H9 (cell line): ENCODE results near the gene KLF13. TPM values are rescaled to one million over a fixed set of nuclear protein-coding genes. Genes with fewer than 3 reads are reported as not detected.

Source experiments
- DNase-seq: peaks from one replicate; pipeline ENCODE4 v3.0.0-alpha.2; 2017
- H2AFZ ChIP-seq: one replicate; pipeline ENCODE4 v1.6.1; 2013; ENCODE audit warnings: mild to moderate bottlenecking, low read length, control low read depth, moderate library complexity
- H2AK5ac ChIP-seq: 2 replicates; pipeline ENCODE4 v1.6.1; 2013; ENCODE audit warnings: low read length, control low read depth, mixed read lengths; ENCODE audit not compliant: insufficient read length
- H2BK120ac ChIP-seq: one replicate; pipeline ENCODE4 v1.6.1; 2013; ENCODE audit warnings: low read depth, mild to moderate bottlenecking, low read length, control low read depth, inconsistent platforms; ENCODE audit not compliant: poor library complexity, severe bottlenecking
- H2BK12ac ChIP-seq: 2 replicates; pipeline ENCODE4 v1.6.1; 2013; ENCODE audit warnings: low read length, control low read depth, mixed read lengths, low read depth; ENCODE audit not compliant: insufficient read length
- H2BK15ac ChIP-seq: 2 replicates; pipeline ENCODE4 v1.6.1; 2013; ENCODE audit warnings: low read depth, low read length, control low read depth
- H2BK20ac ChIP-seq: one replicate; pipeline ENCODE4 v1.6.1; 2013; ENCODE audit warnings: low read depth, mild to moderate bottlenecking, low read length, control low read depth, inconsistent platforms; ENCODE audit not compliant: poor library complexity, severe bottlenecking
- H2BK5ac ChIP-seq: 2 replicates; pipeline ENCODE4 v1.6.1; 2013; ENCODE audit warnings: low read length, control low read depth, mixed read lengths; ENCODE audit not compliant: insufficient read length
- H3K14ac ChIP-seq: 2 replicates; pipeline ENCODE4 v1.6.1; 2013; ENCODE audit warnings: low read length, control low read depth; ENCODE audit not compliant: insufficient read depth
- H3K18ac ChIP-seq: 2 replicates; pipeline ENCODE4 v1.6.1; 2013; ENCODE audit warnings: low read depth, mild to moderate bottlenecking, mixed read lengths, low read length, control low read depth; ENCODE audit not compliant: insufficient read length
- H3K23ac ChIP-seq: 2 replicates; pipeline ENCODE4 v1.6.1; 2013; ENCODE audit warnings: low read length, control low read depth, mixed read lengths, low read depth; ENCODE audit not compliant: insufficient read length
- H3K23me2 ChIP-seq: 2 replicates; pipeline ENCODE4 v1.6.1; 2013; ENCODE audit warnings: low read depth, mild to moderate bottlenecking, mixed read lengths, low read length, control low read depth; ENCODE audit not compliant: insufficient read length, poor library complexity, severe bottlenecking
- H3K27ac ChIP-seq: 2 replicates; pipeline ENCODE4 v1.5.1; 2013; ENCODE audit warnings: low read length, control low read depth, mixed read lengths, low read depth; ENCODE audit not compliant: insufficient read length
- H3K27me3 ChIP-seq: 2 replicates; pipeline ENCODE4 v1.6.1; 2013; ENCODE audit warnings: low read length, control low read depth, inconsistent platforms; ENCODE audit not compliant: insufficient read depth
- H3K4ac ChIP-seq: 2 replicates; pipeline ENCODE4 v1.6.1; 2013; ENCODE audit warnings: low read depth, mild to moderate bottlenecking, control low read depth, inconsistent platforms, low read length, moderate library complexity
- H3K4me1 ChIP-seq: 2 replicates; pipeline ENCODE4 v1.6.1; 2013; ENCODE audit warnings: low read length, control low read depth, inconsistent platforms; ENCODE audit not compliant: insufficient read depth
- H3K4me2 ChIP-seq: 2 replicates; pipeline ENCODE4 v1.6.1; 2013; ENCODE audit warnings: low read length, control low read depth, mixed read lengths; ENCODE audit not compliant: insufficient read length, insufficient read depth
- H3K56ac ChIP-seq: 2 replicates; pipeline ENCODE4 v1.6.1; 2013; ENCODE audit warnings: low read depth, mild to moderate bottlenecking, mixed read lengths, low read length, control low read depth; ENCODE audit not compliant: insufficient read length
- H3K79me1 ChIP-seq: 2 replicates; pipeline ENCODE4 v1.6.1; 2013; ENCODE audit warnings: low read depth, mild to moderate bottlenecking, moderate library complexity, low read length, control low read depth, inconsistent platforms; ENCODE audit not compliant: insufficient read depth, poor library complexity, severe bottlenecking
- H3K79me2 ChIP-seq: 2 replicates; pipeline ENCODE4 v1.6.1; 2013; ENCODE audit warnings: low read length, control low read depth, inconsistent platforms; ENCODE audit not compliant: insufficient read depth
- H3K9ac ChIP-seq: 2 replicates; pipeline ENCODE4 v1.6.1; 2013; ENCODE audit warnings: low read length, control low read depth, mixed read lengths; ENCODE audit not compliant: insufficient read length; ENCODE audit errors: extremely low read depth
- H3K9me3 ChIP-seq: one replicate; pipeline ENCODE4 v1.6.1; 2013; ENCODE audit warnings: low read depth, low read length, inconsistent platforms; ENCODE audit not compliant: control insufficient read depth
- H3T11ph ChIP-seq: one replicate; pipeline ENCODE4 v1.6.1; 2013; ENCODE audit warnings: mild to moderate bottlenecking, low read length, control low read depth, inconsistent platforms
- H4K20me1 ChIP-seq: one replicate; pipeline ENCODE4 v1.6.1; 2013; ENCODE audit not compliant: control insufficient read depth, insufficient read length, insufficient read depth
- H4K5ac ChIP-seq: 2 replicates; pipeline ENCODE4 v1.6.1; 2013; ENCODE audit warnings: low read depth, mild to moderate bottlenecking, mixed read lengths, low read length, control low read depth; ENCODE audit not compliant: insufficient read length
- H4K8ac ChIP-seq: replicated peaks from 2 replicates; pipeline ENCODE4 v1.6.1; 2013; ENCODE audit warnings: low read length, control low read depth, mixed read lengths, low read depth; ENCODE audit not compliant: insufficient read length
- H4K91ac ChIP-seq: 2 replicates; pipeline ENCODE4 v1.6.1; 2013; ENCODE audit warnings: low read depth, mild to moderate bottlenecking, moderate library complexity, mixed read lengths, low read length, control low read depth; ENCODE audit not compliant: insufficient read length
- H3K27ac Mint-ChIP-seq, 3 experiments: 2 replicates in 2 of 3; 3 replicates in 1 of 3; pipeline ENCODE4 v1.8.0; 2020 to 2021; ENCODE audit warnings: mixed read lengths in 3 of 3, mild to moderate bottlenecking in 1 of 3, moderate library complexity in 1 of 3
- H3K27me3 Mint-ChIP-seq: 2 replicates; pipeline ENCODE4 v1.8.0; 2021; ENCODE audit warnings: low read depth, mild to moderate bottlenecking, moderate library complexity, mixed read lengths
- H3K36me3 Mint-ChIP-seq, 3 experiments: 2 replicates in 2 of 3; 3 replicates in 1 of 3; pipeline ENCODE4 v1.8.0; 2020 to 2021; ENCODE audit warnings: low read depth in 3 of 3, mixed read lengths in 3 of 3; ENCODE audit not compliant: insufficient read depth in 1 of 3
- H3K4me1 Mint-ChIP-seq, 2 experiments: 2 replicates each; pipeline ENCODE4 v1.8.0; 2020; ENCODE audit warnings: mixed read lengths in 2 of 2
- H3K4me3 Mint-ChIP-seq, 2 experiments: 2 replicates in 1 of 2; 3 replicates in 1 of 2; pipeline ENCODE4 v1.8.0; 2020 to 2021; ENCODE audit warnings: mild to moderate bottlenecking in 2 of 2, mixed read lengths in 2 of 2, moderate library complexity in 1 of 2
- H3K9me3 Mint-ChIP-seq, 2 experiments: 2 replicates in 1 of 2; 3 replicates in 1 of 2; pipeline ENCODE4 v1.8.0; 2020; ENCODE audit warnings: mild to moderate bottlenecking in 2 of 2, mixed read lengths in 2 of 2, moderate library complexity in 1 of 2
- WGBS: extraction: QIAGEN DNeasy Blood & Tissue Kit; methylation state at CpG from one replicate; pipeline ENCODE4 v1.1.7; 2013; ENCODE audit warnings: missing lambda C conversion rate, low lambda C conversion rate, mixed read lengths; ENCODE audit not compliant: insufficient read length; ENCODE audit errors: extremely low coverage; 5-methylcytosine and 5-hydroxymethylcytosine counted together
- total RNA-seq: library from RNA; stranded (reverse); gene quantifications from 2 replicates; pipeline ENCODE4 v1.2.1, GENCODE V29; 2021
- TF ChIP-seq, protein P1 (sequence below): fragments of 200-600 bp; sonication (generic); conservative IDR thresholded peaks from 3 replicates; pipeline ENCODE4 v1.8.0; 2021; ENCODE audit warnings: antibody characterized with exemption, mild to moderate bottlenecking

Gene KLF13
- total RNA-seq, 1 experiment from 2014 or later = 33.4 TPM

- Histone ChIP-seq H3K14ac (peak overlapping the region; percentile 17; the same call in 1 of the 2 replicates), H2BK120ac (no peak overlapping the region), H3K27me3 (no peaks in the 10 kb centered on the region), H3K23me2 (no peaks in the 10 kb centered on the region), H3K4ac (no peak overlapping the region), H3K9me3 (no peaks in the 10 kb centered on the region), H4K5ac (no peak overlapping the region), H3K79me2 (peaks cover 4% of the 10 kb centered on the region; the same call in 1 of the 2 replicates), H2BK5ac (no peak overlapping the region), H3K27ac (no peak overlapping the region), H4K20me1 (peaks cover 3% of the 10 kb centered on the region), H3K4me2 (no peak overlapping the region), H2AK5ac (no peak overlapping the region), H3K4me1 (no peaks in the 10 kb centered on the region), H2BK15ac (no peak overlapping the region), H3T11ph (no peak overlapping the region), H2BK12ac (no peak overlapping the region), H3K23ac (no peak overlapping the region), H4K91ac (no peak overlapping the region), H3K18ac (peak overlapping the region; percentile 15), H3K9ac (no peak overlapping the region), H3K56ac (no peak overlapping the region), H2BK20ac (no peak overlapping the region), H4K8ac (no peak overlapping the region), H3K79me1 (no peaks in the 10 kb centered on the region), H2AFZ (no peak overlapping the region)
- Mint-ChIP-seq H3K27ac (no peak overlapping the region; a peak in 1 of 7 replicates), H3K36me3 (peaks cover 0 to 2% (median 0%) of the 10 kb centered on the region in 3 experiments; a peak in 1 of 7 replicates), H3K4me3 (no peak overlapping the region), H3K27me3 (no peaks in the 10 kb centered on the region), H3K9me3 (no peaks in the 10 kb centered on the region), H3K4me1 (peaks cover 38 to 43% of the 10 kb centered on the region in 2 experiments)
- TF ChIP-seq, protein P1, sequence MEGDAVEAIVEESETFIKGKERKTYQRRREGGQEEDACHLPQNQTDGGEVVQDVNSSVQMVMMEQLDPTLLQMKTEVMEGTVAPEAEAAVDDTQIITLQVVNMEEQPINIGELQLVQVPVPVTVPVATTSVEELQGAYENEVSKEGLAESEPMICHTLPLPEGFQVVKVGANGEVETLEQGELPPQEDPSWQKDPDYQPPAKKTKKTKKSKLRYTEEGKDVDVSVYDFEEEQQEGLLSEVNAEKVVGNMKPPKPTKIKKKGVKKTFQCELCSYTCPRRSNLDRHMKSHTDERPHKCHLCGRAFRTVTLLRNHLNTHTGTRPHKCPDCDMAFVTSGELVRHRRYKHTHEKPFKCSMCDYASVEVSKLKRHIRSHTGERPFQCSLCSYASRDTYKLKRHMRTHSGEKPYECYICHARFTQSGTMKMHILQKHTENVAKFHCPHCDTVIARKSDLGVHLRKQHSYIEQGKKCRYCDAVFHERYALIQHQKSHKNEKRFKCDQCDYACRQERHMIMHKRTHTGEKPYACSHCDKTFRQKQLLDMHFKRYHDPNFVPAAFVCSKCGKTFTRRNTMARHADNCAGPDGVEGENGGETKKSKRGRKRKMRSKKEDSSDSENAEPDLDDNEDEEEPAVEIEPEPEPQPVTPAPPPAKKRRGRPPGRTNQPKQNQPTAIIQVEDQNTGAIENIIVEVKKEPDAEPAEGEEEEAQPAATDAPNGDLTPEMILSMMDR = no peak
- DNase-seq = no peak
- no CpG with 5 or more reads among the region's 16 CpGs for WGBS
These were observed 18.4 kb downstream of the KLF13 start for GRCh38 chr15:31344823-31345605.
